Measurements from ENCODE around the gene SNX11.

The SNX11 gene

DNA sequence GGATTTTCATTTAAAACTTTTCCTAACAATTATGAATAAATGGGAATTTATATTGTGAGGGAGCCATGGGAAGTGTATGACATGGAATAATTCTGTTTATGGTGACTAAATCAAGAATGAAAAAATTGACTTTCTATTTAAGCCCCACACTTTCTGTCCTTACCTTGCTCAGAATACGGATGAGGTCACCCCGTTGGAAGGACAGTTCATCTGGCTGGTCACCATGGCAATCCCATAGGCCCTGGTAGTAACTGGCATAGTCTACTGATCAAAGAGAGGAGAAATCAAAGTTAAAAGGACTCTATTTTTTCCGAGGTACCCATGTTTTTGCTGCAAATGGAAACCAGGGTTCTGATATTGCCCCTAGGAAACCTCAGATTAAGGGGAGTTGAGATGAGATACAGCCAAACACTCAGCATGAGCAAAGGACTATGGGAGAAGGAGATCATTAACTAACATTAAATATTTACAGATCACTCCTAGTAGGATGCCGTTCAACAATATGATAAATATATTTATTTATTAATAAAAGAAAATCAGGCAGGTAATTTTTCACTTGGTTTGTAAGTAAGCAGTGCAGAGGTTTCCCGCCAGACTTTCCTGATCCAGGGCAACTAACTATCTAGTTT is 54.9 kb downstream of the SNX11 start:
- no peak for DNase-seq (ENCODE audit: low read depth)

DNA sequence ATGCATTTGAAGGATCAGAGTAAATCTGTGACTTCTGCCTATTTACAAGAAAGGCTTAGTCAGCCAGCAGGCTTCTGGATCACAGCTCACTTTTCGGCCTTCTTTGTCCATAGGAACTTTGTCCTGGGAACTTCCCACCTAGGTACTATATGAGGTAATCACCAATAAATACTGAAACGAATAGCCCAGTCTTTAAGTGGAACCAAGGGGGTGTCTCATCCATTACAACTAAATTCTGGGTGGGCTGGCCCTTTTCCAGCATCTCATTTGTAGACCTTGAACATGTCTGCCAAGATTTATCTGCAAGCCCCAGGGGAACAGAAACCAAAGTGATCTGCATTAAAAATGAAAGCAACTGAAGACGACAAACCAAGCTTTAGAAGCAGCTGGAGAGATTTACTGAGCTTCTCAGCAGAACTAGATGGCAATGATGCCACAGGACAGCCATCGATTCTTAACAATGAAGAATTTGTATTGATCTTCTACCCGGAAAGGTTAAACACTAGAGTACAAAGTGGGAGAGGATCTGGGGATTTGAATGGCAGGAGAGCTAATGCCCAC is 55.5 kb downstream of the SNX11 start:
- DNase-seq (ENCODE audit: low read depth): peak; percentile 3

- DNase-seq (ENCODE audit: low read depth): no peak
Observed at GRCh38 chr17:48163809-48164208, 56.2 kb downstream of the SNX11 start.

DNA sequence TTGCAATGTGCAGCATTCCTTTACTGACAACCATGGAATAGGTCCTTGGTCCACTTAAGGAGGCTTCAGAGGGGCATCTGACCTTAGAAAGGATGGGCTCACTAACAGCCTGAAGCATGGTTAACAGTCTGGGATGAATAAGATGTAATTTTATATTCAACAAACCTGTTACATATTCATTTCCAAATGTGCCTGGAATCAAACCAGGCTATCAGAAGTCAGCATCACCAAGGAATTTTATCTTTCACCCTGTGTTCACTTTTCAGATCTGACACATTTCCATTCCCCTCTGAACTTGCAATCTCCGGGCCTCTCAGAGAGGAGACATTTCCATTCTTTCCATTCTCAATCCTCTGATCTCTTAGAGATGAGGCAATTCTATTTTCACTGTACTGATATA is 62.4 kb downstream of the SNX11 start:
- DNase-seq (ENCODE audit: low read depth): no peak
